NT2/D1 (cell line): ENCODE data around the gene RDH13.
"Not testable (repeated sequence)": the region's sequence is repeated elsewhere in the genome, so short reads cannot be mapped to it uniquely, and the experiment has no call there.

Experiments used
- DNase-seq: peaks from one replicate; pipeline ENCODE4 v3.0.0-alpha.2; 2011; ENCODE audit warnings: low read depth, low spot score
- H3K27me3 ChIP-seq: 2 replicates; pipeline ENCODE4 v1.6.0; 2011; ENCODE audit warnings: mild to moderate bottlenecking; ENCODE audit not compliant: insufficient read length, insufficient read depth
- H3K36me3 ChIP-seq: 2 replicates; pipeline ENCODE4 v1.6.1; 2011; ENCODE audit warnings: mild to moderate bottlenecking, low read length, mixed read lengths; ENCODE audit not compliant: insufficient read depth, insufficient read length
- H3K4me1 ChIP-seq: 2 replicates; pipeline ENCODE4 v1.5.1; 2011; ENCODE audit not compliant: insufficient read depth, insufficient read length
- H3K4me3 ChIP-seq: 2 replicates; pipeline ENCODE4 v1.5.1; 2011; ENCODE audit warnings: low read depth; ENCODE audit not compliant: insufficient read length
- H3K9ac ChIP-seq: 2 replicates; pipeline ENCODE4 v1.6.0; 2011; ENCODE audit warnings: low read depth; ENCODE audit not compliant: insufficient read length
- H3K9me3 ChIP-seq: 2 replicates; pipeline ENCODE4 v1.5.1; 2011; ENCODE audit warnings: mild to moderate bottlenecking, low read length; ENCODE audit not compliant: insufficient read depth
- SUZ12 ChIP-seq: IDR thresholded peaks from 2 replicates; pipeline ENCODE4 v1.6.1; 2011; ENCODE audit not compliant: insufficient read length, insufficient read depth; ENCODE audit errors: extremely low read depth
- YY1 ChIP-seq: IDR thresholded peaks from 2 replicates; pipeline ENCODE4 v1.6.1; 2011; ENCODE audit not compliant: insufficient read length, insufficient read depth
- ZNF274 ChIP-seq: IDR thresholded peaks from 2 replicates; pipeline ENCODE4 v1.6.1; 2011; ENCODE audit warnings: mild to moderate bottlenecking, low read depth, low read length

The RDH13 gene

DNA sequence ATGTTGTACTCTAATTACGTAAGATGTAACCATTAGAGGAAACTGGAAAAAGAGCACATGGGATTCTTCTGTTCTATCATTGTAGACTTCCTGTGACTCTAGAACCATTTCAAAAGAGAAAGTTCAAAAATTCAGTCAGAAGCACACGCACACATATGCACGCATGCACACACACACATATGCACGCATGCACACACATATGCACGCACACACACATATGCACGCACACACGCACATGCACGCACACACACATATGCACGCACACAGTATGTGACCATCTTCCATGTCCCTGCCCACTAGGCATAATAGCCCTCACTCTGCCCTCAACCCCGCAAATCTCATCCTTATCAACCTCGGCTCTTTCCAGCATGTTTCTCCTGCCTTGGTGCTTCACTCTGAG, 38.8 kb downstream of the RDH13 start:
- Histone ChIP-seq H3K4me3 (no peak overlapping the region), H3K36me3 (no peaks in the 10 kb centered on the region), H3K9ac (no peak overlapping the region), H3K9me3 (no peaks in the 10 kb centered on the region), H3K27me3 (no peaks in the 10 kb centered on the region), H3K4me1 (peaks cover 2% of the 10 kb centered on the region)
- no peak for DNase-seq
- TF ChIP-seq YY1: no peak
- no peak for TF ChIP-seq ZNF274
- TF ChIP-seq SUZ12: no peak

DNA sequence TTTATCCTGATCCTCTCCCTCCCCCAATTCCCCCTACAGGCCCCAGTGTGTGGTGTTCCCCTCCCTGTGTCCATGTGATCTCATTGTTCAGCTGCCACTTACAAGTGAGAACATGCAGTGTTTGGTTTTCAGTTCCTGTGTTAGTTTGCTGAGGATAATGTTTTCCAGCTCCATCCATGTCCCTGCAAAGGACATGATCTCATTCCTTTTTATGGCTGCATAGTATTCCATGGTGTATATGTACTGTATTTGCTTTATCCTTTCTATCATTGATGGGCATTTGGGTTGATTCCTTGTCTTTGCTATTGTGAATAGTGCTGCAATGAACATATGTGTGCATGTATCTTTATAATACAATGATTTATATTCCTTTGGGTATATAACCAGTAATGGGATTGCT, 42.6 kb downstream of the RDH13 start:
- not testable (repeated sequence) for H3K4me1 ChIP-seq, H3K27me3 ChIP-seq, DNase-seq, H3K9me3 ChIP-seq, H3K36me3 ChIP-seq, H3K9ac ChIP-seq, H3K4me3 ChIP-seq

DNA sequence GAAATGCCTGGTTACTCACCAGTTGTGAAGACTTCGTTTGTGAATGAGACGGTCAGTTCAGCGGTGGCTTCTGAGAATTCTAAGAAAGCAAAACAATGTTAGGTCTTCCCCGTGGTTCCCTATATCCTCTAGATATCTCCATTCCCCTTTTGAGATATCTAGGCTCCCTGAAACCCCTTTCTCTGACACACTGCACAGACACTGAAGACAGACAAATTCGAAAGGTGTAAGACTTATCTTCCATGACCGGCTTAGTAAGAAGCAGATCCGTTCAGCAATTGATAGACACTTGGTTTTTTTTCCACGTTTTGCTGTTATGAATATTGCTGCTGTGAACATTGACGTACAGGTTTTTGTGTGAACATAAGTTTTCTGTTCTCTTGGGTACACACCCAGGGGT, 44.3 kb downstream of the RDH13 start:
- TF ChIP-seq ZNF274 (no peak), YY1 (no peak), SUZ12 (no peak)
- no peak for DNase-seq
- Histone ChIP-seq H3K4me1 (peaks cover 3% of the 10 kb centered on the region), H3K4me3 (no peak overlapping the region), H3K9me3 (no peaks in the 10 kb centered on the region), H3K9ac (no peak overlapping the region), H3K27me3 (no peaks in the 10 kb centered on the region), H3K36me3 (no peaks in the 10 kb centered on the region)

DNA sequence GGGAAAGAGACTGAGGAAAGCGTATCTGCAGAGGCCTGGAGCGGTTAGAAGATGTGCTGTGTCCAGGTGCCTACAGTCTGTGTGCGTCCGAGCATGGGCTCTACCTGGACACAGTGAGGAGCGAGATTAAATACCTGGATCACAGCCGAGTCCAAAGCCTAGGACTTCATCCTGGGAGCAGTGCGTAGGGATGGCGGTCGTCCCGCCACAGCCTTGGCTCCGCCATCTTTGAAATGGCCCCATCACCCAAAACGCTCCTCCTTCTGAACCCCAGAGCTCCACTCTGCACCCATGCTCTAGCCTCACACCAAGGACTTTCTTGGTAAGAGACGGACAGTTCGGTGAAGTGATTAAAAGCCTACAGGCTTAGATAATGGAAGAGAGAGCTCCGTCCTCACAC, 44.7 kb downstream of the RDH13 start:
- Histone ChIP-seq H3K9ac (no peak overlapping the region), H3K36me3 (no peaks in the 10 kb centered on the region), H3K9me3 (no peaks in the 10 kb centered on the region), H3K4me3 (no peak overlapping the region), H3K4me1 (peaks cover 3% of the 10 kb centered on the region), H3K27me3 (no peaks in the 10 kb centered on the region)
- TF ChIP-seq YY1 (no peak), ZNF274 (no peak), SUZ12 (no peak)
- no peak for DNase-seq

DNA sequence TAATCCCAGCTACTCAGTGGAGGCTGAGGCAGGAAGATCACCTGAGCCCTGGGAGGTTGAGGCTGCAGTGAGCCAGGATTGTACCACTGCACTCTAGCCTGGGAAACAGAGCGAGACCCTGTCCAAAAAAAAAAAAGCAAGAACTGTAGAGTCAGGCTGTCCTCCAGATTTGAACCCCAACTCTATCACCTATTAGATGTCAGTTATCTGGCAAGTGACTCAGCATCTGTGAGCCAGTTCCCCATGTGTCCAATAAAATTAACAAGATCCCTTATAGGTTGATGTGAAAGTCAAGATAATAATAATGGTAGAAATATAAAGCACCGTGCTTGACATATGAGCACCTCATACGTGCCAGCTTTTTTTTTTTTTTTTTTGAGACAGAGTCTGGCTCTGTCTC, 46.9 kb downstream of the RDH13 start:
- Histone ChIP-seq H3K9me3 (no peaks in the 10 kb centered on the region), H3K9ac (no peak overlapping the region), H3K36me3 (no peaks in the 10 kb centered on the region), H3K4me3 (no peak overlapping the region), H3K4me1 (peaks cover 3% of the 10 kb centered on the region), H3K27me3 (no peaks in the 10 kb centered on the region)
- DNase-seq: no peak
- TF ChIP-seq SUZ12 (no peak), ZNF274 (no peak), YY1 (no peak)

DNA sequence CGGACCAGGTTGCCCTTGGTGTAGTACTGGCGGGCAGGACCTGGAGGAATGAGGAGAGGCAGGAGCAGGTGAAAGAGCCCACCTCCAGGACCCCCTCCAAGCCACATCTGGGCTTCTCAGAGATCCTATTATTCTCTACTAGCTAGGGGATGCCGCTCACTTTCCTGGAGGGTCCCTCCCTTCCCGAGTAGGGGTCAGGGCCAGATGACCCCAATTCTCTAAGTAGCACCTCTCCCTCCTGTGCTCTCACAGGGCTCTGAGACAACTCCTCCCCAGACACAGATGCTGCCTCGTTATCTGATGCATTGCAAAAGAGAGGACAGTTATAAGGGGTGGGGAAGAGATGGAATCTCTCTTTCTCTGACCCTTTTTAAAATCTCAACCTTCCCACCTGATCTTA, 47.8 kb downstream of the RDH13 start:
- Histone ChIP-seq H3K9ac (no peak overlapping the region), H3K4me1 (peaks cover 3% of the 10 kb centered on the region), H3K36me3 (no peaks in the 10 kb centered on the region), H3K27me3 (no peaks in the 10 kb centered on the region), H3K4me3 (no peak overlapping the region), H3K9me3 (no peaks in the 10 kb centered on the region)
- no peak for DNase-seq
- no peak for TF ChIP-seq SUZ12
- TF ChIP-seq ZNF274: no peak
- TF ChIP-seq YY1: no peak

DNA sequence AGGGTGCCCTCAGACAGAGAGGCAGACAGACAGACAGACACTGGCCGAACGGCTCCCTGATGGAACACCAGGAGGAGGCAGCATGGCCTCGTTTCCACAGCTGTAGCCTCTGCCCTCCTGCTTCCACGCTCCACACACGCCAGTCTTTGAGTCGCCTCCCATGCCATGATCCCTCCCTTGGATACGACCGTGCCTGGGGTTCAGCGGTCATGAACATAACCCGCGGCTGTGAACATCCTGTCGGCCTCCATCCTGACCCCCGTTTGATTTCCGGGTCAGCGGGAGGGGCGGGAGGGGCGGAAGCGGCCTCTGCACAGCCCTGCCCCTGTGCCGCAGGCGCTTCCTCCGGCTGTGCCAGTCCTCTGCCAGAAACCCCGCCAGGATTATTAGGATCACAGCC, 48.2 kb downstream of the RDH13 start:
- no peaks in the 10 kb centered on the region for H3K9me3 ChIP-seq
- H3K27me3 ChIP-seq: no peaks in the 10 kb centered on the region
- peak overlapping the region; percentile 61 for H3K9ac ChIP-seq
- H3K4me3 ChIP-seq: no peak overlapping the region
- no peaks in the 10 kb centered on the region for H3K36me3 ChIP-seq
- no peak for TF ChIP-seq SUZ12
- TF ChIP-seq ZNF274: no peak
- TF ChIP-seq YY1: no peak
- no peak for DNase-seq
- H3K4me1 ChIP-seq: peaks cover 3% of the 10 kb centered on the region

DNA sequence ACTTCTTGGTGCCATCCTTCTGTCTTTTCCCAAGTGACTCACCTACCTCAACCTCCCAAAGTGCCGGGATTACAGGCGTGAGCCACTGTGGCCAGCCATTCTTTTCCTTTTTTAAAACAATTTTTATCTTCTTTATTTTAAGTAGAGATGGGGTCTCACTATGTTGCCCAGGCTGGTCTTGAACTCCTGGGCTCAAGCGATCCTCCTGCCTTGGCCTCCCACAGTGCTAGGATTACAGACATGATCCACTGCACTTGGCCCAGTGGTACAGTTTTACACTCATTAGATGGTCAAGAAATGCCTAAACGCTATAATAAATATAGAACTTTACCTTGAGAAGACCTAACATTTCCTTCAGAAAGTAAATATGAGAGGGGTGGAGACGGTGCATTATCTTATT, 49.4 kb downstream of the RDH13 start:
- peaks cover 3% of the 10 kb centered on the region for H3K4me1 ChIP-seq
- H3K27me3 ChIP-seq: no peaks in the 10 kb centered on the region
- no peak overlapping the region for H3K4me3 ChIP-seq
- no peak for DNase-seq
- no peak overlapping the region for H3K9ac ChIP-seq
- H3K36me3 ChIP-seq: no peaks in the 10 kb centered on the region
- TF ChIP-seq YY1 (no peak), ZNF274 (no peak), SUZ12 (no peak)
- no peaks in the 10 kb centered on the region for H3K9me3 ChIP-seq
